SW480 (cell line): ENCODE results near the gene ITGB4.
A peak's percentile ranks its signal among the peaks of the same experiment; 100 is the strongest.

Experiments
- DNase-seq: peaks from one replicate; pipeline ENCODE4 v3.0.0-alpha.2; 2016; ENCODE audit warnings: low spot score

The ITGB4 gene

DNA sequence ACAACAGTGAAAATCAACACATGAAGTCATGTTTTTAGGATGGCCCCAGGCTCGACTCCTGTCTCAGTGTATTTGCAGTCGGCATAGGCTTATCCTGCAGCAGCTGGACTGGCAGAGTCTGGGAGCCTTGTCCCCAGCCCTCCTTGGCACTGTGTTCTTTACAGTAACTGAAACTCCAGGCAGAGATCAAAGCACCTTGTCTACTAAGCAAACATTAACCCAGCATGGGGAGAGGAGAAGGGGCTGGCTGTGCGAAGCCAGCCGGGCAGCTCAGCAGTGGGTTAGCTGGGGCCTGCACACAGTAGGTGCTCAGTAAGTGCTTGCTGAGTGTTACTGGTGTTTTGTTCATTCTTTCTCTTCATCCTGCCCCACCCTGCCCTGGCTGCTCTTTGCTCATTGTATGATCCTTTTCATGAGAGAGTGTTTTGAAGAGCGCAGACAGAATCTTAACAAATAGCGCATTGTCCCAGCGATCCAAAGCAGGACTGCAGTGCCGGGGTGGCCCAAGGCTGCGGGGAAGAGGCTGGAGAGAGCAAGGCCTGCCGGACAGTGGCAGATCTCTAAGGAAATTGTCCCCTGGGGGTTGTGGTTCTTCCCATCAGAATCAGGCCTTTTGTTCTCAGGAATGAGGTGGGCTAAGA lies 23.5 kb upstream of the ITGB4 start:
- DNase-seq = peak; percentile 90

GRCh38 chr17:75698659-75699058 lies 22.6 kb upstream of the ITGB4 start:
- DNase-seq = no peak

GRCh38 chr17:75701288-75701687 lies 20.0 kb upstream of the ITGB4 start:
- no peak for DNase-seq

DNA sequence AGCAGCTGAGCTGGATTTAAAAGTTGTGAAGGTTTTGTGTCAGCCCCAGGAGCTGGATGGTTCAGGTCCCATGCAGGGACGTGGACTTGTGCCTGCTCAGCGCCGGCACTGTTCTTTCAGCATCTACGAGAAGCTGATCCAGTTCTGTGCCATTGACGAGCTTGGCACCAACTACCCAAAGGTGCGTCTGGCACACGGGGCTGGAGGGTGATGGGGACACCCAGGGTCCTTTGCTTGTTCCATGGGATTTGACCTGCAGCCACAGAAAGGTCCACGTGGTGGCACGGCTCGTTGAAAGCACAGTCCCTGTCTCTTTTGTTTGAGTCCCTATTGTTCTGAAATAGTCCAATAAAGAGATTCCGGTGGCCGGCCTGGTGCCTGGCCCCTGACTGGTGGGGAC lies 18.1 kb upstream of the ITGB4 start:
- DNase-seq = no peak

DNA sequence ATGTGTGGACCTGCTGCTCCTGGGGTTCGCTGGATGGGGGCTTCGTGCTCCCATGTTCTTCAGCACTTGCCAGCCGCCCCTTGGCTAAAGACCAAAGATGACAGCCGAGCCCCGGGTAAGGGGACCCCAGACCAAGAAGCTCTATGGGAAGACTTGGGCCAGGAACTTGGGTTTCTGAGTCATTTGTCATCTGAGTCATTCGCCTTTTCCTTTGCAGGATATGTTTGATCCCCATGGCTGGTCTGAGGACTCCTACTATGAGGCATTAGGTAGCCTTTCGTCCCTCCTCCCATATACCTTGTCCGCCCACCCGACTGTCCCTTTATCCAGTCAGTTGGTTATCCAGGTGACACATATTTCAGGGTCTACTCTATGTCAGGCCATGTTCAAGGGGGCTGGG lies 17.7 kb upstream of the ITGB4 start:
- no peak for DNase-seq

GRCh38 chr17:75704963-75705875 lies 16.0 kb upstream of the ITGB4 start:
- DNase-seq = no peak

DNA sequence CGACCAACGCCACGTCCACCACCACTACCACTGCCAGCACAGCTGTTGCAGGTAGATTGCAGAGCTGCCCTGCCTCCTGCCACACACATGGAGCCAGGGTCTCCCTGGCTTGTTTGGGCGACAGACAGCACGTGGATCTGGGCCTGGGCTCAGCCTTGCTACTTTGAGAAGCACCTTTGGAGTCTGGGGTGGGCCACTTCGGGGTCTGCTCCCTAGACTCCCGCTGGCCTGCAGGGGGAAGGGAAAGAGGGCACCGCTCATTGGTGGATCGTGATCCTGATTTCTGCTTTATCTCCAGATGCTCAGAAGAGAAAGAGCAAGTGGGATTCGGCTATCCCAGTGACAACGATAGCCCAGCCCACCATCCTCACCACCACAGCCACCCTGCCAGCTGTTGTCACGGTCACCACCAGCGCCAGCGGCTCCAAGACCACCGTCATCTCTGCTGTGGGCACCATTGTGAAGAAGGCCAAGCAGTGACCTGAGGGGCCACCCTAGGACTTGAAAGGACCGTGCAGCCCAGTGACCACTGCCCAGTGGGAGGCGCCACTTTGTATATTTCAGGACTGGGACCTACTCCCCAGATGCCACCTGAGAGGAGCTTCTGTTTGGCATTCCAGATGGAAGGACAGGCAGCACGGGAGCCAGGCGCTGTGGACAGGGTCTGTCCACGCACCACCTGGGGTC lies 15.1 kb upstream of the ITGB4 start:
- no peak for DNase-seq

DNA sequence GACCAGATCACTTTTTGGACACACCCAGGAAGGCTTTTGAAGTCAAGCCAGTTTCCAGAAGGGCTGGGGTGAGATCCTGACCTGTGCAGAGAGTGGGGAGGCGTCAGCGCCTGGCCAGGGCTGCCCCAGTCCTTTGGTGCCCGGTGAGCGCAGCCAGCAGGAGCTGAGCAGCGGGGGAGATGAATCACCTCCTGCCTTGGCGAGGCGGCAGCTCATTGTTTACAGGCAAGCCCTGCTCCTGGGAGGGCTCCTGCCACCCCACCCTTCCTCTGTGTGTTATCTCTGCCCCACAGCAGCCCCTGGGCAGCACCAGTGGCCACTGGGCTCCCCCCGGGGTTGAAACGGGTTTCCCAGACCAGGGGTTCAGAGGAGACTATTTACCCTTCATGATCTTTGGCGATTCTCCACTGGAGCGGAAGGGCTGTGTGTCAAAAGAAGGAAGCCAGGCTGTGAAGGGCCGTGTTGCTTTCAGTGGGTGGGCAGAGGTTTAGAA lies 14.1 kb upstream of the ITGB4 start:
- DNase-seq = peak; percentile 89

GRCh38 chr17:75712446-75712845 lies 8.8 kb upstream of the ITGB4 start:
- DNase-seq = no peak

- no peak for DNase-seq
Observed at GRCh38 chr17:75719732-75720131, 1.5 kb upstream of the ITGB4 start.

- peak; percentile 28 for DNase-seq
Observed at GRCh38 chr17:75721463-75722011, 278 bp downstream of the ITGB4 start.

- peak; percentile 45 for DNase-seq
Observed at GRCh38 chr17:75722076-75722475, 817 bp downstream of the ITGB4 start.

DNA sequence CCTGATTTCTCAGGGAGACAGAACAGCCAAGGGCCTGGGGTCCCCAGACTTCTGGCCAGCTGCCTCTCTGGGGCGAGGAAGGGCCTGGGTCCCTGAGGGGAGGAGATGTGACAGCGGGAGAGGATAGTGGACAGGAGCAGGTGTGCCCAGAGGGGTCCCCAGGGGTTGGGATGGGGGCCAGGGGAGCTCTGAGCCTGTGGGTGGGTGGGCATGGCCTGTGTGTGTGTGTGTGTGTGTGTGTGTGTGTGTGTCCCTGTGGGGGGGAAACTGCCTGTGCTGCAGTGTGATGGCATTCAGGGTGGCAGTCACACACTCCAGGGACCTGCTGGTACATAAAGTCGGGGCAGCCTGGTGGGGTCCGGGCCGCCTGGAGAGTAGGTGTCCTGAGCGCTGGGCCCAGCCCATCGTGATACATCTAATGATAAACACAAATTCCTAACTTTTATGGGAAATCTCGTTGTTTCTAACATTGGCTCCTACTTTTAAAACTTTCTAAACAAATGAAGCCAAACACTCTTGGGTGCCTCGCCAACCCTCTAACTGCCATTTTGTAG lies 1.4 kb downstream of the ITGB4 start:
- no peak for DNase-seq

DNA sequence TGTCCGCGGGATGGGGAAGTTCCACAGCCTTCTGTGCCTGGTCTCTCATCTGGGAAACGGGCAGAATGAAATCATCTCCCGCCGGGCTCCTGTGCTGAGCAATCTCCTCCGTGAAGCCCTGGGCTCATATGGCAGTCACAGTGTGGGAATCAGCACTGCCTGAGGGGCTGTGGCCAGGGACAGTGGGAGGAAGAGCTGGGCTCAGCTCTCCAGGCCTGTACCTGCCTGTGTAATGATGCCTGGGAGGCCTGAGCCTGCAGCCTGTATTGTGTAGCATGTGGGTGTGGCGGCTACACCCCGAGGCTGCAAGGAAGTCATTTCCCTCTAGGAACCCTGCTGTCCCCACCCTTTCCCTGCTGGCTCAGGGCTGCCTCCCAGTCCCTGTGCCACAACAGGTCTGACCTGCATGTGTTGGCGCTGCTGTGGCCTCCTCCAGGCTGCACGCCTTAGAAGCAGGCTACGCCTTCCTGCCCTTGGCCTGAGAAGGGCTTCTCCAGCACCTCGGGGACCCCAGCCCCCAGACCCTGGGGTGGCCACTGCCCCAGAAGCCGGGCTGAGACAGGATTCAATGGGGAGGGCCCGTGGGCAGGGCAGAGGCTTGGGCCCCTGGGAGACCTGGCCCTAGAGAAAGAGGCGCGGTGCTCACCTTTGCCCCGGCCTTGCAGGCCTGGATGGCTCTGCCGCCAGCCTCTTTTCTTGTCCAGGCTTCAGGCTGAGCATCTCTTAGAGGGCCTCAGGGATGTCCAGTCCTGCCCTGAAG lies 2.1 kb downstream of the ITGB4 start:
- peak; percentile 75 for DNase-seq

GRCh38 chr17:75724016-75725003 lies 3.1 kb downstream of the ITGB4 start:
- no peak for DNase-seq

- no peak for DNase-seq
Observed at GRCh38 chr17:75725504-75725903, 4.2 kb downstream of the ITGB4 start.

DNA sequence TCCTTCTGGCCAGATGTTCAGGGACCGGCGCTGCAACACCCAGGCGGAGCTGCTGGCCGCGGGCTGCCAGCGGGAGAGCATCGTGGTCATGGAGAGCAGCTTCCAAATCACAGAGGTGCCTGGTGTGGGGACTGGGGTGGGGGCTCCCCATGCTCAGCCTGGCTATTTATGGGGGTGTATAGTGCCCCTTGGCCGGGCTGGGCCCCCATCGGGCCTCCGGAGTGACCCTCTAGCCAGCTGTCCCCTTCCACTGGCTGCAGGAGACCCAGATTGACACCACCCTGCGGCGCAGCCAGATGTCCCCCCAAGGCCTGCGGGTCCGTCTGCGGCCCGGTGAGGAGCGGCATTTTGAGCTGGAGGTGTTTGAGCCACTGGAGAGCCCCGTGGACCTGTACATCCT lies 6.1 kb downstream of the ITGB4 start:
- DNase-seq = no peak

DNA sequence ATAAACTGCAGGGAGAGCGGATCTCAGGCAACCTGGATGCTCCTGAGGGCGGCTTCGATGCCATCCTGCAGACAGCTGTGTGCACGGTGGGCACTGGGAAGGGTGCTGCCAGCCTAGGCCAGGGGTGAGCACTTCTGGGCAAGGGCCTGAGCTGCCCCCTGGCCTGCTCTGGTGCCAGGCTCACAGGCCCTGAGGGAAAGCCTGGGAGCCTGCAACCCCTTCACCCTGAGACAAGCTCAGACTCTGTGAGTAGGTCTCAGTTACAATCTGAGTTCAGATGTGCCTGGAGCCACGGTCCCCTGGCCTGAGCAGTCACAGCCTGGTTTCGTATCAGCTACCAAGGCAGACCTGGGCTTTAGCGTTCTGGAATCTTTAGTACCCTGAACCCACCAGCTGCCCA lies 8.1 kb downstream of the ITGB4 start:
- no peak for DNase-seq

- DNase-seq = no peak
Observed at GRCh38 chr17:75730065-75730464, 8.8 kb downstream of the ITGB4 start.

- DNase-seq = no peak
Observed at GRCh38 chr17:75731086-75731715, 9.9 kb downstream of the ITGB4 start.
